GM23338 (cell line): Measurements from ENCODE around the gene PHAX. TPM values are rescaled to one million over a fixed set of nuclear protein-coding genes. Genes with fewer than 3 reads are reported as not detected.

Experiments used
- ATAC-seq: fragments of 200-7000 bp; cut with Tn5 transposase; 3 replicates; pipeline ENCODE4 v1.9.1; 2020
- DNase-seq: peaks from one replicate; pipeline ENCODE4 v3.0.0-alpha.2; 2015; ENCODE audit warnings: low spot score
- H2AFZ ChIP-seq: fragments of 200-600 bp; sonication (generic); 2 replicates; pipeline ENCODE4 v1.8.0; 2016; ENCODE audit warnings: antibody characterized with exemption, mild to moderate bottlenecking, moderate library complexity
- H3F3A ChIP-seq: fragments of 200-600 bp; sonication (generic); replicated peaks from 2 replicates; pipeline ENCODE4 v1.8.0; 2017; ENCODE audit warnings: antibody characterized with exemption, mixed run types, low read depth
- H3K27ac ChIP-seq: fragments of 200-600 bp; sonication (generic); 2 replicates; pipeline ENCODE4 v1.6.1; 2016; ENCODE audit warnings: low read depth
- H3K27me3 ChIP-seq: fragments of 200-600 bp; sonication (generic); 2 replicates; pipeline ENCODE4 v1.8.0; 2016; ENCODE audit warnings: mild to moderate bottlenecking, mixed run types, moderate library complexity; ENCODE audit not compliant: insufficient read depth
- H3K36me3 ChIP-seq: fragments of 200-600 bp; sonication (generic); 2 replicates; pipeline ENCODE4 v1.8.0; 2016; ENCODE audit warnings: mild to moderate bottlenecking; ENCODE audit not compliant: insufficient read depth
- H3K4me1 ChIP-seq: fragments of 200-600 bp; sonication (generic); 2 replicates; pipeline ENCODE4 v1.8.0; 2016; ENCODE audit warnings: mild to moderate bottlenecking, moderate library complexity; ENCODE audit not compliant: insufficient read depth
- H3K4me2 ChIP-seq: fragments of 200-600 bp; sonication (generic); 2 replicates; pipeline ENCODE4 v1.7.1; 2017; ENCODE audit warnings: mixed run types
- H3K4me3 ChIP-seq: fragments of 200-600 bp; sonication (generic); 2 replicates; pipeline ENCODE4 v1.6.1; 2016; ENCODE audit warnings: mixed run types
- H3K79me2 ChIP-seq: fragments of 200-600 bp; sonication (generic); replicated peaks from 2 replicates; pipeline ENCODE4 v1.8.0; 2017; ENCODE audit warnings: mild to moderate bottlenecking; ENCODE audit not compliant: insufficient read depth
- H3K9me2 ChIP-seq: fragments of 200-600 bp; sonication (generic); 2 replicates; pipeline ENCODE4 v1.8.0; 2017; ENCODE audit not compliant: insufficient read depth
- H4K20me1 ChIP-seq: fragments of 200-600 bp; sonication (generic); replicated peaks from 2 replicates; pipeline ENCODE4 v1.8.0; 2017; ENCODE audit warnings: mild to moderate bottlenecking; ENCODE audit not compliant: insufficient read depth
- H3K27ac Mint-ChIP-seq: 2 replicates; pipeline ENCODE4 v1.8.0; 2020; ENCODE audit warnings: inconsistent platforms, mild to moderate bottlenecking, moderate library complexity, mixed read lengths
- H3K27me3 Mint-ChIP-seq: 3 replicates; pipeline ENCODE4 v1.8.0; 2022; ENCODE audit warnings: low read depth, mild to moderate bottlenecking, moderate library complexity, mixed read lengths, inconsistent platforms; ENCODE audit not compliant: insufficient read depth, poor library complexity
- H3K36me3 Mint-ChIP-seq: 3 replicates; pipeline ENCODE4 v1.8.0; 2021; ENCODE audit warnings: low read depth, mild to moderate bottlenecking, inconsistent platforms, moderate library complexity, mixed read lengths
- H3K4me1 Mint-ChIP-seq: 3 replicates; pipeline ENCODE4 v1.8.0; 2020; ENCODE audit warnings: mild to moderate bottlenecking, inconsistent platforms, mixed read lengths
- H3K4me3 Mint-ChIP-seq: 3 replicates; pipeline ENCODE4 v1.8.0; 2021; ENCODE audit warnings: moderate library complexity, mild to moderate bottlenecking, inconsistent platforms, mixed read lengths
- H3K9me3 Mint-ChIP-seq: 3 replicates; pipeline ENCODE4 v1.8.0; 2020; ENCODE audit warnings: moderate library complexity, mild to moderate bottlenecking, inconsistent platforms, mixed read lengths
- EZH2 ChIP-seq: fragments of 200-600 bp; sonication (generic); IDR thresholded peaks from one replicate; pipeline ENCODE4 v1.8.0; 2017; ENCODE audit warnings: antibody characterized with exemption, mild to moderate bottlenecking, low read depth; ENCODE audit not compliant: unreplicated experiment
- POLR2AphosphoS5 ChIP-seq: IDR thresholded peaks from 2 replicates; pipeline ENCODE4 v1.6.1; 2016; ENCODE audit warnings: antibody characterized with exemption, low read depth
- ZNF114 ChIP-seq: fragments of 250-450 bp; sonication (Bioruptor Pico); IDR thresholded peaks from 2 replicates; pipeline ENCODE4 v1.5.0; 2020; ENCODE audit warnings: mild to moderate bottlenecking, moderate library complexity
- ZNF331 ChIP-seq: fragments of 250-450 bp; sonication (Bioruptor Pico); IDR thresholded peaks from 2 replicates; pipeline ENCODE4 v1.5.0; 2020; ENCODE audit warnings: low read depth, mild to moderate bottlenecking, moderate library complexity
- polyA plus RNA-seq: library from polyadenylated mRNA; unstranded; fragments of >200 nt; fragmentation: Nextera tagmentation; extraction: Ambion mirVana; gene quantifications from 2 replicates; pipeline ENCODE4 v1.2.1, GENCODE V29; 2016
- total RNA-seq: library from RNA; depleted of rRNA; stranded (reverse); fragments of >200 nt; shearing (Covaris generic); gene quantifications from 2 replicates; pipeline ENCODE4 v1.2.3, GENCODE V29; 2014
- TF ChIP-seq, protein P1 (sequence below): fragments of 250-450 bp; sonication (Bioruptor Pico); IDR thresholded peaks from 2 replicates; pipeline ENCODE4 v1.5.0; 2020; ENCODE audit warnings: mild to moderate bottlenecking, moderate library complexity
- TF ChIP-seq, protein P2 (sequence below), 2 experiments: fragments of 200-600 bp in 1 of 2; sonication (generic) in 1 of 2; conservative IDR thresholded peaks; 2 replicates each; pipeline versions ENCODE4 v1.5.1 to v1.6.1; 2016 to 2017; ENCODE audit warnings: antibody characterized with exemption in 2 of 2, low read depth in 2 of 2, mild to moderate bottlenecking in 2 of 2, moderate library complexity in 1 of 2
- TF ChIP-seq, protein P3 (sequence below): IDR thresholded peaks from 2 replicates; pipeline ENCODE4 v1.6.1; 2016; ENCODE audit warnings: antibody characterized with exemption
- TF ChIP-seq, protein P4 (sequence below): IDR thresholded peaks from one replicate; pipeline ENCODE4 v1.6.1; 2018; ENCODE audit warnings: antibody characterized with exemption; ENCODE audit not compliant: unreplicated experiment

The PHAX gene
- total and polyA plus RNA-seq, 2 experiments from 2014 or later: 75.9 to 140 TPM

DNA sequence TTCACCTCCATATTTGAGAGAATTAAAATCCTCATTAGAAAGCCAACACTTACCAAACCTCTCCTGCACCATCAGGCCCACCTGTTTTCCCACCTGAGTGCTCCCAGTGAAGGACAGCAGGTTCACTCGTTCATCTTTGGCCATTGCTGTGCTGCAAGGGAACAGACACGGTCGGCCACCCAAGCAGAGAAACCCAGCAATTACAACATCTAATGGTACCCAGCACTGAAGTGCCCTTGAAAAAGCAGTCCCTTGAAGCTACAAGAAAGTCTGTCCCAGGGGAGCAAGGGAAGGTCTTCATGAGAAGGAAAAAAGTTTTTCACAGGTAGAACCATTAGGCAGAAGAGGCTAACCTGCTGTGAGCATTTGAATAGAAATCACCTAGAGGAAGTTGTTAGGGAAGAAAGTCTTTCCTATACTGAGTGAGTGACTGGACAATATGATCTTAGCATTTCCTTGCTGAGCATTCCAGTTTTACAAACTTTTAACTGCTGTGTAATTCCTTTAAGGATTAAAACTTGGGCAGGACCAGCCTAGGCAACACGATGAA lies 32.5 kb upstream of the PHAX start:
- Histone ChIP-seq H4K20me1 (peaks cover 12% of the 10 kb centered on the region), H2AFZ (no peak overlapping the region), H3K4me3 (no peak overlapping the region), H3K4me1 (peaks cover 3% of the 10 kb centered on the region; the same call in 1 of the 2 replicates), H3K4me2 (0 out of 2 replicates have a peak overlapping the region, but pooled peaks have one; percentile 41), H3K9me2 (no peaks in the 10 kb centered on the region), H3K79me2 (0 out of 2 replicates have a peak, but pooled peaks cover 3% of the 10 kb centered on the region), H3K36me3 (peaks cover 62% of the 10 kb centered on the region), H3K27ac (peak overlapping the region; percentile 60; the same call in 1 of the 2 replicates), H3K27me3 (no peaks in the 10 kb centered on the region), H3F3A (0 out of 2 replicates have a peak, but pooled peaks cover 4% of the 10 kb centered on the region)
- peaks cover 86% of the 10 kb centered on the region for H3K36me3 Mint-ChIP-seq
- H3K4me3 Mint-ChIP-seq: peak overlapping the region; percentile 15; the same call in 1 of the 3 replicates
- peak overlapping the region; percentile 93 for H3K27ac Mint-ChIP-seq
- H3K4me1 Mint-ChIP-seq: peaks cover 28% of the 10 kb centered on the region
- TF ChIP-seq, protein P1, sequence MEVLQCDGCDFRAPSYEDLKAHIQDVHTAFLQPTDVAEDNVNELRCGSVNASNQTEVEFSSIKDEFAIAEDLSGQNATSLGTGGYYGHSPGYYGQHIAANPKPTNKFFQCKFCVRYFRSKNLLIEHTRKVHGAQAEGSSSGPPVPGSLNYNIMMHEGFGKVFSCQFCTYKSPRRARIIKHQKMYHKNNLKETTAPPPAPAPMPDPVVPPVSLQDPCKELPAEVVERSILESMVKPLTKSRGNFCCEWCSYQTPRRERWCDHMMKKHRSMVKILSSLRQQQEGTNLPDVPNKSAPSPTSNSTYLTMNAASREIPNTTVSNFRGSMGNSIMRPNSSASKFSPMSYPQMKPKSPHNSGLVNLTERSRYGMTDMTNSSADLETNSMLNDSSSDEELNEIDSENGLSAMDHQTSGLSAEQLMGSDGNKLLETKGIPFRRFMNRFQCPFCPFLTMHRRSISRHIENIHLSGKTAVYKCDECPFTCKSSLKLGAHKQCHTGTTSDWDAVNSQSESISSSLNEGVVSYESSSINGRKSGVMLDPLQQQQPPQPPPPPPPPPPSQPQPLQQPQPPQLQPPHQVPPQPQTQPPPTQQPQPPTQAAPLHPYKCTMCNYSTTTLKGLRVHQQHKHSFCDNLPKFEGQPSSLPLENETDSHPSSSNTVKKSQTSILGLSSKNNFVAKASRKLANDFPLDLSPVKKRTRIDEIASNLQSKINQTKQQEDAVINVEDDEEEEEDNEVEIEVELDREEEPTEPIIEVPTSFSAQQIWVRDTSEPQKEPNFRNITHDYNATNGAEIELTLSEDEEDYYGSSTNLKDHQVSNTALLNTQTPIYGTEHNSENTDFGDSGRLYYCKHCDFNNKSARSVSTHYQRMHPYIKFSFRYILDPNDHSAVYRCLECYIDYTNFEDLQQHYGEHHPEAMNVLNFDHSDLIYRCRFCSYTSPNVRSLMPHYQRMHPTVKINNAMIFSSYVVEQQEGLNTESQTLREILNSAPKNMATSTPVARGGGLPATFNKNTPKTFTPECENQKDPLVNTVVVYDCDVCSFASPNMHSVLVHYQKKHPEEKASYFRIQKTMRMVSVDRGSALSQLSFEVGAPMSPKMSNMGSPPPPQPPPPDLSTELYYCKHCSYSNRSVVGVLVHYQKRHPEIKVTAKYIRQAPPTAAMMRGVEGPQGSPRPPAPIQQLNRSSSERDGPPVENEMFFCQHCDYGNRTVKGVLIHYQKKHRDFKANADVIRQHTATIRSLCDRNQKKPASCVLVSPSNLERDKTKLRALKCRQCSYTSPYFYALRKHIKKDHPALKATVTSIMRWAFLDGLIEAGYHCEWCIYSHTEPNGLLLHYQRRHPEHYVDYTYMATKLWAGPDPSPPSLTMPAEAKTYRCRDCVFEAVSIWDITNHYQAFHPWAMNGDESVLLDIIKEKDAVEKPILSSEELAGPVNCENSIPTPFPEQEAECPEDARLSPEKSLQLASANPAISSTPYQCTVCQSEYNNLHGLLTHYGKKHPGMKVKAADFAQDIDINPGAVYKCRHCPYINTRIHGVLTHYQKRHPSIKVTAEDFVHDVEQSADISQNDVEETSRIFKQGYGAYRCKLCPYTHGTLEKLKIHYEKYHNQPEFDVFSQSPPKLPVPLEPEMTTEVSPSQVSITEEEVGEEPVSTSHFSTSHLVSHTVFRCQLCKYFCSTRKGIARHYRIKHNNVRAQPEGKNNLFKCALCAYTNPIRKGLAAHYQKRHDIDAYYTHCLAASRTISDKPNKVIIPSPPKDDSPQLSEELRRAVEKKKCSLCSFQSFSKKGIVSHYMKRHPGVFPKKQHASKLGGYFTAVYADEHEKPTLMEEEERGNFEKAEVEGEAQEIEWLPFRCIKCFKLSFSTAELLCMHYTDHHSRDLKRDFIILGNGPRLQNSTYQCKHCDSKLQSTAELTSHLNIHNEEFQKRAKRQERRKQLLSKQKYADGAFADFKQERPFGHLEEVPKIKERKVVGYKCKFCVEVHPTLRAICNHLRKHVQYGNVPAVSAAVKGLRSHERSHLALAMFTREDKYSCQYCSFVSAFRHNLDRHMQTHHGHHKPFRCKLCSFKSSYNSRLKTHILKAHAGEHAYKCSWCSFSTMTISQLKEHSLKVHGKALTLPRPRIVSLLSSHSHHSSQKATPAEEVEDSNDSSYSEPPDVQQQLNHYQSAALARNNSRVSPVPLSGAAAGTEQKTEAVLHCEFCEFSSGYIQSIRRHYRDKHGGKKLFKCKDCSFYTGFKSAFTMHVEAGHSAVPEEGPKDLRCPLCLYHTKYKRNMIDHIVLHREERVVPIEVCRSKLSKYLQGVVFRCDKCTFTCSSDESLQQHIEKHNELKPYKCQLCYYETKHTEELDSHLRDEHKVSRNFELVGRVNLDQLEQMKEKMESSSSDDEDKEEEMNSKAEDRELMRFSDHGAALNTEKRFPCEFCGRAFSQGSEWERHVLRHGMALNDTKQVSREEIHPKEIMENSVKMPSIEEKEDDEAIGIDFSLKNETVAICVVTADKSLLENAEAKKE (CRISPR knock-in tag): peak; percentile 41; the same call in 1 of the 2 replicates
- TF ChIP-seq, protein P2, sequence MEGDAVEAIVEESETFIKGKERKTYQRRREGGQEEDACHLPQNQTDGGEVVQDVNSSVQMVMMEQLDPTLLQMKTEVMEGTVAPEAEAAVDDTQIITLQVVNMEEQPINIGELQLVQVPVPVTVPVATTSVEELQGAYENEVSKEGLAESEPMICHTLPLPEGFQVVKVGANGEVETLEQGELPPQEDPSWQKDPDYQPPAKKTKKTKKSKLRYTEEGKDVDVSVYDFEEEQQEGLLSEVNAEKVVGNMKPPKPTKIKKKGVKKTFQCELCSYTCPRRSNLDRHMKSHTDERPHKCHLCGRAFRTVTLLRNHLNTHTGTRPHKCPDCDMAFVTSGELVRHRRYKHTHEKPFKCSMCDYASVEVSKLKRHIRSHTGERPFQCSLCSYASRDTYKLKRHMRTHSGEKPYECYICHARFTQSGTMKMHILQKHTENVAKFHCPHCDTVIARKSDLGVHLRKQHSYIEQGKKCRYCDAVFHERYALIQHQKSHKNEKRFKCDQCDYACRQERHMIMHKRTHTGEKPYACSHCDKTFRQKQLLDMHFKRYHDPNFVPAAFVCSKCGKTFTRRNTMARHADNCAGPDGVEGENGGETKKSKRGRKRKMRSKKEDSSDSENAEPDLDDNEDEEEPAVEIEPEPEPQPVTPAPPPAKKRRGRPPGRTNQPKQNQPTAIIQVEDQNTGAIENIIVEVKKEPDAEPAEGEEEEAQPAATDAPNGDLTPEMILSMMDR (conservative IDR thresholded peaks at IDR 0.05; ENCODE audit: low read depth in 2 of 2): no peak
- DNase-seq (peak; percentile 16), ATAC-seq (peak; percentile 55)
- no peaks in the 10 kb centered on the region for H3K27me3 Mint-ChIP-seq
- H3K9me3 Mint-ChIP-seq: no peaks in the 10 kb centered on the region

DNA sequence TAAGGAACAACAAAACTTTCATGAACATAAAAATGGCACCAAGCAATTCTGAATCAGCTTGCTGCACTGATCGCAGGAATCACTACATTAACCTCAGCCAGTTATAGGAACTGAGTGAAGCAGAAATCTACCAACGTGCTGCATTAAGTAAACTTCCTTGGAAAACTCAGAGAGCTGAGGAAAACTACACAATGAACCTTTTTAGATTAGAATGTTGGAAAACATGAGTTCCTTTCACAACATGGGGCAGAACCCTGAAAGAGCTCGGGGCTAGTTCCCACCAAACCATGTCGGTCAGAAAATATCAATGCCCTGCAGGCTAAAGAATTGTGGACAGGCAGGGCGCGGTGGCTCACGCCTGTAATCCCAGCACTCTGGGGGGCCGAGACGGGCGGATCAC lies 25.1 kb upstream of the PHAX start:
- Histone ChIP-seq H3K36me3 (peaks cover 63% of the 10 kb centered on the region), H4K20me1 (peaks cover 23% of the 10 kb centered on the region), H3K4me1 (no peaks in the 10 kb centered on the region), H3K4me3 (no peak overlapping the region), H3K27ac (no peak overlapping the region), H3K4me2 (no peak overlapping the region), H3F3A (no peaks in the 10 kb centered on the region), H3K27me3 (no peaks in the 10 kb centered on the region), H2AFZ (no peak overlapping the region), H3K79me2 (0 out of 2 replicates have a peak, but pooled peaks cover 3% of the 10 kb centered on the region), H3K9me2 (no peaks in the 10 kb centered on the region)
- Mint-ChIP-seq H3K36me3 (peaks cover 84% of the 10 kb centered on the region), H3K27me3 (no peaks in the 10 kb centered on the region), H3K27ac (no peak overlapping the region), H3K9me3 (no peaks in the 10 kb centered on the region), H3K4me1 (no peaks in the 10 kb centered on the region), H3K4me3 (no peak overlapping the region)
- ATAC-seq (no peak), DNase-seq (no peak)
- TF ChIP-seq ZNF114: no peak
- no peak for TF ChIP-seq EZH2
- TF ChIP-seq, protein P3, sequence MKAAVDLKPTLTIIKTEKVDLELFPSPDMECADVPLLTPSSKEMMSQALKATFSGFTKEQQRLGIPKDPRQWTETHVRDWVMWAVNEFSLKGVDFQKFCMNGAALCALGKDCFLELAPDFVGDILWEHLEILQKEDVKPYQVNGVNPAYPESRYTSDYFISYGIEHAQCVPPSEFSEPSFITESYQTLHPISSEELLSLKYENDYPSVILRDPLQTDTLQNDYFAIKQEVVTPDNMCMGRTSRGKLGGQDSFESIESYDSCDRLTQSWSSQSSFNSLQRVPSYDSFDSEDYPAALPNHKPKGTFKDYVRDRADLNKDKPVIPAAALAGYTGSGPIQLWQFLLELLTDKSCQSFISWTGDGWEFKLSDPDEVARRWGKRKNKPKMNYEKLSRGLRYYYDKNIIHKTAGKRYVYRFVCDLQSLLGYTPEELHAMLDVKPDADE: no peak
- no peak for TF ChIP-seq ZNF331 (CRISPR knock-in tag)
- TF ChIP-seq POLR2AphosphoS5: no peak
- TF ChIP-seq, protein P4, sequence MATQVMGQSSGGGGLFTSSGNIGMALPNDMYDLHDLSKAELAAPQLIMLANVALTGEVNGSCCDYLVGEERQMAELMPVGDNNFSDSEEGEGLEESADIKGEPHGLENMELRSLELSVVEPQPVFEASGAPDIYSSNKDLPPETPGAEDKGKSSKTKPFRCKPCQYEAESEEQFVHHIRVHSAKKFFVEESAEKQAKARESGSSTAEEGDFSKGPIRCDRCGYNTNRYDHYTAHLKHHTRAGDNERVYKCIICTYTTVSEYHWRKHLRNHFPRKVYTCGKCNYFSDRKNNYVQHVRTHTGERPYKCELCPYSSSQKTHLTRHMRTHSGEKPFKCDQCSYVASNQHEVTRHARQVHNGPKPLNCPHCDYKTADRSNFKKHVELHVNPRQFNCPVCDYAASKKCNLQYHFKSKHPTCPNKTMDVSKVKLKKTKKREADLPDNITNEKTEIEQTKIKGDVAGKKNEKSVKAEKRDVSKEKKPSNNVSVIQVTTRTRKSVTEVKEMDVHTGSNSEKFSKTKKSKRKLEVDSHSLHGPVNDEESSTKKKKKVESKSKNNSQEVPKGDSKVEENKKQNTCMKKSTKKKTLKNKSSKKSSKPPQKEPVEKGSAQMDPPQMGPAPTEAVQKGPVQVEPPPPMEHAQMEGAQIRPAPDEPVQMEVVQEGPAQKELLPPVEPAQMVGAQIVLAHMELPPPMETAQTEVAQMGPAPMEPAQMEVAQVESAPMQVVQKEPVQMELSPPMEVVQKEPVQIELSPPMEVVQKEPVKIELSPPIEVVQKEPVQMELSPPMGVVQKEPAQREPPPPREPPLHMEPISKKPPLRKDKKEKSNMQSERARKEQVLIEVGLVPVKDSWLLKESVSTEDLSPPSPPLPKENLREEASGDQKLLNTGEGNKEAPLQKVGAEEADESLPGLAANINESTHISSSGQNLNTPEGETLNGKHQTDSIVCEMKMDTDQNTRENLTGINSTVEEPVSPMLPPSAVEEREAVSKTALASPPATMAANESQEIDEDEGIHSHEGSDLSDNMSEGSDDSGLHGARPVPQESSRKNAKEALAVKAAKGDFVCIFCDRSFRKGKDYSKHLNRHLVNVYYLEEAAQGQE: no peak
